Adipocyte (in vitro differentiated cells): Measurements from ENCODE around the gene AAMDC.
"Not testable (repeated sequence)": the region's sequence is repeated elsewhere in the genome, so short reads cannot be mapped to it uniquely, and the experiment has no call there.

ENCODE experiments used
- DNase-seq: peaks from one replicate; pipeline ENCODE4 v3.0.0-alpha.2; 2015; ENCODE audit warnings: low read depth
- H3K27me3 ChIP-seq: replicated peaks from 2 replicates; pipeline ENCODE4 v1.7.0; 2013; ENCODE audit warnings: mild to moderate bottlenecking, low read length, moderate library complexity; ENCODE audit not compliant: control insufficient read depth, insufficient read depth
- H3K36me3 ChIP-seq: 2 replicates; pipeline ENCODE4 v1.7.0; 2013; ENCODE audit warnings: low read length, mild to moderate bottlenecking, moderate library complexity; ENCODE audit not compliant: control insufficient read depth, insufficient read depth, severe bottlenecking
- H3K4me1 ChIP-seq: 2 replicates; pipeline ENCODE4 v1.7.0; 2013; ENCODE audit warnings: mild to moderate bottlenecking, low read length, moderate library complexity; ENCODE audit not compliant: control insufficient read depth, insufficient read depth
- H3K4me3 ChIP-seq: 2 replicates; pipeline ENCODE4 v1.7.0; 2013; ENCODE audit warnings: mild to moderate bottlenecking, low read length, moderate library complexity
- H3K9ac ChIP-seq: 2 replicates; pipeline ENCODE4 v1.7.0; 2013; ENCODE audit warnings: mild to moderate bottlenecking, low read length, moderate library complexity
- H3K9me3 ChIP-seq: 2 replicates; pipeline ENCODE4 v1.7.0; 2013; ENCODE audit warnings: mild to moderate bottlenecking, low read length, moderate library complexity; ENCODE audit not compliant: control insufficient read depth

Gene AAMDC

DNA sequence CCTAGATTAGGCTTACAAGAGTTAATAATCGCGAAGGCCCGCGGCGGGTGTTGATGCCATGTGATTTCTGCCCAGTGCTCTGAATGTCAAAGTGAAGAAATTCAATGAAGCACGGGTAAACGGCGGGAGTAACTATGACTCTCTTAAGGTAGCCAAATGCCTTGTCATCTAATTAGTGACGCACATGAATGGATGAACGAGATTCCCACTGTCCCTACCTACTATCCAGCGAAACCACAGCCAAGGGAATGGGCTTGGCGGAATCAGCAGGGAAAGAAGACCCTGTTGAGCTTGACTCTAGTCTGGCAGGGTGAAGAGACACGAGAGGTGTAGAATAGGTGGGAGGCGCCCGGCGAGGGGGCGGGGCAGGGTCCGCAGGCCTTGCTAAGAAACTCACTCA lies 65.5 kb downstream of the AAMDC start:
- Histone ChIP-seq H3K27me3 (no peaks in the 10 kb centered on the region), H3K9me3 (no peaks in the 10 kb centered on the region), H3K9ac (no peak overlapping the region), H3K4me3 (no peak overlapping the region), H3K36me3 (peaks cover 21% of the 10 kb centered on the region), H3K4me1 (peaks cover 19% of the 10 kb centered on the region)
- no peak for DNase-seq

- Histone ChIP-seq H3K36me3 (peaks cover 16% of the 10 kb centered on the region), H3K4me1 (peaks cover 13% of the 10 kb centered on the region)
- H3K9me3 ChIP-seq, H3K4me3 ChIP-seq, DNase-seq, H3K9ac ChIP-seq, H3K27me3 ChIP-seq: not testable (repeated sequence)
Observed at GRCh38 chr11:77889045-77889444, 68.1 kb downstream of the AAMDC start.

GRCh38 chr11:77890100-77890614 lies 69.2 kb downstream of the AAMDC start:
- not testable (repeated sequence) for H3K9ac ChIP-seq, H3K4me3 ChIP-seq

GRCh38 chr11:77890619-77891056 lies 69.7 kb downstream of the AAMDC start:
- H3K9ac ChIP-seq, H3K27me3 ChIP-seq, H3K9me3 ChIP-seq, H3K4me1 ChIP-seq, H3K4me3 ChIP-seq: not testable (repeated sequence)
- H3K36me3 ChIP-seq: peaks cover 16% of the 10 kb centered on the region
- DNase-seq: peak; percentile 25

More at GRCh38 chr11:77890100-77890614, 69.2 kb downstream of the AAMDC start:
- H3K27me3 ChIP-seq, DNase-seq, H3K4me1 ChIP-seq, H3K9me3 ChIP-seq: not testable (repeated sequence)
- peaks cover 16% of the 10 kb centered on the region for H3K36me3 ChIP-seq

DNA sequence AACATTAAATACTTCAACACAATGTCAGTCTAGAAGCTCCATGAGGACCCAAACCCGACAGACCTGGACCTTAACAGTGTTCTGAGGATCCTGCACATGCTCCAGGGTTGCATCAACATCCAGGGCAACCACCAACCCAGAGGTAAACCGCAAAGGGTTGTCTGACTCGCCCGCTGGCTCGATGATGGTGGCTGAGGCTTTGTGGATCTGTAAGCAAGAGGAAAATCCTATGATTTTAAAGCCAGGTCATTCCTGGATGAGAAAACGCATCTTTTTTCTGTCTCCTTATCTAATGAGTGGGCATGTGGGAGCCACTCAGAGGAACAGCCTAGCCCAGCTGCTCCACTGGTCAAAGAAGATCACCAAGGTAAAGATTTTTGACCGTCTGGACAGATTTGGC lies 70.3 kb downstream of the AAMDC start:
- H3K4me1 ChIP-seq, H3K9ac ChIP-seq, H3K9me3 ChIP-seq, DNase-seq, H3K4me3 ChIP-seq, H3K27me3 ChIP-seq: not testable (repeated sequence)
- H3K36me3 ChIP-seq: peaks cover 13% of the 10 kb centered on the region

DNA sequence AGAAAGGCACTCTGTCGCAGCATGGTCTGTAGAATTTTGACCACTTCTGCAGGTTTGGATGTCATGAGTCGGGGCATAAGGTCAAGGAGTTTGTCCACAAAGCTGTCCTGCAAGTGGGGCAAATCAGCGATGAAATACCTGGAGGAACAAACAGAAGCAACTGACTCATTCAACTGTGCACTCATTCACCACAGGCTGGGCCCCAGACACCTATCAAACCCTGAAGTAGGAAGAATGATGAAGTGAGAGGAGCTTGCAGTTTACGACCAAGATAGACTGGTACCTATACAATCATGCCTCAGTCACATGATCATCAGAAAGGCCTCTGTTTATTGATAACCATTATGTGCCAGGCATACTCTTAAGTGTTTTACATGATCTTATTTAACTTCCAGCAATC lies 70.8 kb downstream of the AAMDC start:
- not testable (repeated sequence) for H3K4me1 ChIP-seq, H3K9ac ChIP-seq, DNase-seq, H3K4me3 ChIP-seq, H3K27me3 ChIP-seq, H3K9me3 ChIP-seq
- H3K36me3 ChIP-seq: peaks cover 11% of the 10 kb centered on the region

DNA sequence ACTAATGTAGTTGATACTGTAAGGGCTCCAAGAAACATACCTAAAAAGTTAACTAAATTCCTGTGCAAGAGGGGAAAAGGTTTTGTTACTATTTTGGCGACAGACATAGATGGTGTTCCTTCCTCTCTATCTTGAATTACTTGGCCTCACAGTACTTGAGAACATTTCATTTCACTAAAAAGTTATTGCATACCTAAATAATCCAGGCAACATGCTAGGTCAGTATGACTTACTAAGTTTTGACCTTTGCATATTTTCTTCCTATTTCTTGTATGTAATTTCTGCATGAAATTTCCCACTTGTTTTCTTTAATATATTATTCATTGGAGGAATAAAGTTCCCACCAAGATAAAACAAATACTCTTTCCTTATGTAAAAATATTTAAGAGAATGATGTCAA lies 74.0 kb downstream of the AAMDC start:
- H3K36me3 ChIP-seq: peaks cover 11% of the 10 kb centered on the region
- peak; percentile 69 for DNase-seq
- H3K9ac ChIP-seq, H3K27me3 ChIP-seq, H3K4me1 ChIP-seq, H3K9me3 ChIP-seq, H3K4me3 ChIP-seq: not testable (repeated sequence)

- Histone ChIP-seq H3K36me3 (peaks cover 33% of the 10 kb centered on the region), H3K9me3 (no peaks in the 10 kb centered on the region), H3K9ac (no peak overlapping the region), H3K27me3 (no peaks in the 10 kb centered on the region), H3K4me3 (no peak overlapping the region), H3K4me1 (no peaks in the 10 kb centered on the region)
- no peak for DNase-seq
Observed at GRCh38 chr11:77908835-77909234, 87.9 kb downstream of the AAMDC start.

GRCh38 chr11:77909277-77909676 lies 88.3 kb downstream of the AAMDC start:
- Histone ChIP-seq H3K9ac (no peak overlapping the region), H3K4me1 (peaks cover 4% of the 10 kb centered on the region), H3K9me3 (no peaks in the 10 kb centered on the region), H3K36me3 (peaks cover 33% of the 10 kb centered on the region), H3K4me3 (no peak overlapping the region), H3K27me3 (no peaks in the 10 kb centered on the region)
- no peak for DNase-seq

GRCh38 chr11:77910828-77911227 lies 89.9 kb downstream of the AAMDC start:
- peaks cover 28% of the 10 kb centered on the region for H3K36me3 ChIP-seq
- not testable (repeated sequence) for H3K27me3 ChIP-seq, H3K4me3 ChIP-seq, DNase-seq, H3K9ac ChIP-seq, H3K4me1 ChIP-seq, H3K9me3 ChIP-seq

- peaks cover 20% of the 10 kb centered on the region for H3K36me3 ChIP-seq
- peak; percentile 10 for DNase-seq
- not testable (repeated sequence) for H3K4me1 ChIP-seq, H3K9me3 ChIP-seq, H3K27me3 ChIP-seq, H3K9ac ChIP-seq, H3K4me3 ChIP-seq
Observed at GRCh38 chr11:77913608-77914306, 92.8 kb downstream of the AAMDC start.

- H3K9ac ChIP-seq, H3K9me3 ChIP-seq, H3K4me1 ChIP-seq, H3K4me3 ChIP-seq, H3K27me3 ChIP-seq: not testable (repeated sequence)
- peak; percentile 79 for DNase-seq
- peaks cover 23% of the 10 kb centered on the region for H3K36me3 ChIP-seq
Observed at GRCh38 chr11:77914307-77914791, 93.4 kb downstream of the AAMDC start.
